PC-3 (cell line): ENCODE data around the gene FRG1. TPM values are rescaled to one million over a fixed set of nuclear protein-coding genes. Genes with fewer than 3 reads are reported as not detected.
A peak's percentile ranks its signal among the peaks of the same experiment; 100 is the strongest.
"Not testable (repeated sequence)": the region's sequence is repeated elsewhere in the genome, so short reads cannot be mapped to it uniquely, and the experiment has no call there.

ENCODE experiments used
- ATAC-seq: fragments of 200-7000 bp; cut with Tn5 transposase; 2 replicates; pipeline ENCODE4 v1.9.1; 2020; ENCODE audit warnings: mild to moderate bottlenecking, moderate library complexity
- BruUV-seq: library from RNA; stranded (reverse); fragments of 400-500 nt; replicated peaks from 2 replicates; lab custom pipeline; 2021; lab: Mats Ljungman, UMichigan
- CTCF ChIA-PET: fragments of 300-600 bp; sonication (Branson Sonifier 250); formaldehyde crosslinking; loops from one replicate; lab custom pipeline; 2022; ENCODE audit warnings: antibody characterized with exemption; lab: Charles Lee
- POLR2A ChIA-PET: fragments of 300-600 bp; sonication (Branson Sonifier 250); formaldehyde crosslinking; loops from one replicate; lab custom pipeline; 2022; ENCODE audit warnings: antibody characterized with exemption; ENCODE audit not compliant: unreplicated experiment; lab: Charles Lee
- DNase-seq: peaks from one replicate; pipeline ENCODE4 v3.0.0-alpha.2; 2015
- H2AFZ ChIP-seq: fragments of 300-600 bp; sonication (generic); 2 replicates; pipeline ENCODE4 v1.6.0; 2016; ENCODE audit warnings: antibody characterized with exemption, low read length
- H3F3A ChIP-seq: fragments of 300-600 bp; sonication (generic); one replicate; pipeline ENCODE4 v1.6.0; 2017; ENCODE audit warnings: antibody characterized with exemption, low read length, control low read depth, mild to moderate bottlenecking; ENCODE audit not compliant: unreplicated experiment
- H3K27ac ChIP-seq: fragments of 300-600 bp; sonication (generic); 2 replicates; pipeline ENCODE4 v1.5.1; 2016; ENCODE audit warnings: mild to moderate bottlenecking, low read length
- H3K27me3 ChIP-seq: fragments of 300-600 bp; sonication (generic); 2 replicates; pipeline ENCODE4 v1.6.1; 2016; ENCODE audit warnings: low read length, mixed read lengths
- H3K36me3 ChIP-seq: fragments of 300-600 bp; sonication (generic); 2 replicates; pipeline ENCODE4 v1.6.1; 2016; ENCODE audit warnings: low read depth, mixed run types, low read length, mixed read lengths
- H3K4me1 ChIP-seq: fragments of 300-600 bp; sonication (generic); 2 replicates; pipeline ENCODE4 v1.5.1; 2016; ENCODE audit warnings: low read length; ENCODE audit not compliant: insufficient read depth
- H3K4me2 ChIP-seq: fragments of 300-600 bp; sonication (generic); 2 replicates; pipeline ENCODE4 v1.6.0; 2016; ENCODE audit warnings: low read length
- H3K4me3 ChIP-seq: fragments of 300-600 bp; sonication (generic); 2 replicates; pipeline ENCODE4 v1.5.1; 2016; ENCODE audit warnings: mild to moderate bottlenecking, low read length, mixed read lengths
- H3K79me2 ChIP-seq: fragments of 300-600 bp; sonication (generic); 2 replicates; pipeline ENCODE4 v1.6.1; 2017; ENCODE audit warnings: low read length, mixed read lengths
- H3K9ac ChIP-seq: fragments of 300-600 bp; sonication (generic); 2 replicates; pipeline ENCODE4 v1.6.0; 2016; ENCODE audit warnings: mild to moderate bottlenecking, low read length
- H3K9me2 ChIP-seq: fragments of 300-600 bp; sonication (generic); replicated peaks from 2 replicates; pipeline ENCODE4 v1.6.1; 2016; ENCODE audit warnings: mixed run types, low read length, mixed read lengths
- H3K9me3 ChIP-seq: fragments of 300-600 bp; sonication (generic); 2 replicates; pipeline ENCODE4 v1.6.1; 2016; ENCODE audit warnings: low read length, mixed read lengths
- H4K20me1 ChIP-seq: fragments of 300-600 bp; sonication (generic); 2 replicates; pipeline ENCODE4 v1.6.1; 2016; ENCODE audit warnings: low read length, mixed read lengths
- CTCF ChIP-seq: fragments of 300-600 bp; sonication (generic); conservative IDR thresholded peaks from 2 replicates; pipeline ENCODE4 v1.5.1; 2017; ENCODE audit warnings: antibody characterized with exemption, low read depth, mild to moderate bottlenecking, low read length
- EZH2 ChIP-seq: fragments of 300-600 bp; sonication (generic); IDR thresholded peaks from one replicate; pipeline ENCODE4 v1.6.1; 2017; ENCODE audit warnings: antibody characterized with exemption, mild to moderate bottlenecking, low read length; ENCODE audit not compliant: unreplicated experiment
- EZH2phosphoT487 ChIP-seq: fragments of 300-600 bp; sonication (generic); IDR thresholded peaks from 2 replicates; pipeline ENCODE4 v1.6.1; 2018; ENCODE audit warnings: mild to moderate bottlenecking, antibody characterized with exemption, low read length, borderline replicate concordance
- intact Hi-C: fragments of 100-400 bp; cut with micrococcal nuclease; formaldehyde crosslinking; loops from 2 replicates; pipeline ENCODE4 v1.9.0; 2023
- total RNA-seq: library from RNA; depleted of rRNA; stranded (reverse); fragments of >200 nt; gene quantifications from 2 replicates; pipeline ENCODE4 v1.2.3, GENCODE V29; 2014

FRG1 gene
- total RNA-seq, 1 experiment from 2014 or later = 19.0 TPM

GRCh38 chr4:189974056-189974455, 33.4 kb downstream of the FRG1 start:
- Histone ChIP-seq H3K9ac (no peak overlapping the region), H3K27me3 (no peaks in the 10 kb centered on the region), H3K9me2 (no peaks in the 10 kb centered on the region), H3K4me3 (no peak overlapping the region), H3K4me2 (no peak overlapping the region), H4K20me1 (no peaks in the 10 kb centered on the region), H2AFZ (no peak overlapping the region), H3K79me2 (no peaks in the 10 kb centered on the region), H3K9me3 (no peaks in the 10 kb centered on the region), H3K27ac (no peak overlapping the region), H3K4me1 (no peaks in the 10 kb centered on the region), H3F3A (no peaks in the 10 kb centered on the region), H3K36me3 (no peaks in the 10 kb centered on the region)
- TF ChIP-seq CTCF = peak; percentile 54
- TF ChIP-seq EZH2phosphoT487 = no peak
- no peak for TF ChIP-seq EZH2
- CTCF ChIA-PET = no interaction called here
- no peak for ATAC-seq
- peak; percentile 31 for DNase-seq
- POLR2A ChIA-PET = no interaction called here
- intact Hi-C loops = loop anchor here (5.0 kb wide), 1 partner anchor 48 kb away; no protein-coding TSS in a partner anchor
- BruUV-seq = no TSS peak

- BruUV-seq = no TSS peak
- POLR2A ChIA-PET = no interaction called here
- TF ChIP-seq EZH2 (no peak), EZH2phosphoT487 (no peak), CTCF (no peak)
These were observed 38.8 kb downstream of the FRG1 start for GRCh38 chr4:189979196-189980047.

GRCh38 chr4:189980292-189980691, 39.6 kb downstream of the FRG1 start:
- intact Hi-C loops, H3K9me3 ChIP-seq, DNase-seq, H3K27ac ChIP-seq, H3F3A ChIP-seq, CTCF ChIA-PET, H3K27me3 ChIP-seq, H3K9ac ChIP-seq, H3K9me2 ChIP-seq, H4K20me1 ChIP-seq, BruUV-seq, H3K4me2 ChIP-seq, POLR2A ChIA-PET, H3K36me3 ChIP-seq, H2AFZ ChIP-seq, H3K4me3 ChIP-seq, ATAC-seq, H3K4me1 ChIP-seq, H3K79me2 ChIP-seq: not testable (repeated sequence)

More at GRCh38 chr4:189979196-189980047, 38.8 kb downstream of the FRG1 start:
- CTCF ChIA-PET = no interaction called here
- Histone ChIP-seq H3K27me3 (no peaks in the 10 kb centered on the region), H3K4me2 (no peak overlapping the region), H3K79me2 (no peaks in the 10 kb centered on the region), H3K4me3 (no peak overlapping the region), H3K9me3 (no peaks in the 10 kb centered on the region), H3K9ac (no peak overlapping the region), H3K27ac (no peak overlapping the region), H3F3A (no peaks in the 10 kb centered on the region), H3K9me2 (no peaks in the 10 kb centered on the region), H2AFZ (no peak overlapping the region), H3K36me3 (no peaks in the 10 kb centered on the region), H3K4me1 (no peaks in the 10 kb centered on the region), H4K20me1 (no peaks in the 10 kb centered on the region)
- DNase-seq (no peak), ATAC-seq (no peak)
- intact Hi-C loops = no loop called here
